Endothelial cell of umbilical vein (primary cell): ENCODE results near the gene NFATC1.

Experiments used
- EZH2 ChIP-seq: IDR thresholded peaks from 2 replicates; pipeline ENCODE4 v1.6.1; 2012; ENCODE audit warnings: borderline replicate concordance, low read depth, mild to moderate bottlenecking, moderate library complexity, low read length, inconsistent platforms; ENCODE audit not compliant: severe bottlenecking
- FOS ChIP-seq: IDR thresholded peaks from 2 replicates; pipeline ENCODE4 v1.6.1; 2011; ENCODE audit warnings: mild to moderate bottlenecking, low read length, moderate library complexity, borderline replicate concordance; ENCODE audit not compliant: insufficient read depth
- GATA2 ChIP-seq: IDR thresholded peaks from 2 replicates; pipeline ENCODE4 v1.7.0; 2011; ENCODE audit warnings: low read depth, mild to moderate bottlenecking, moderate library complexity, mixed read lengths, low read length; ENCODE audit not compliant: insufficient read length, insufficient read depth
- JUN ChIP-seq: IDR thresholded peaks from 2 replicates; pipeline ENCODE4 v1.6.1; 2011; ENCODE audit warnings: borderline replicate concordance, low read depth; ENCODE audit not compliant: insufficient read length, insufficient read depth
- POLR2A ChIP-seq: IDR thresholded peaks from 2 replicates; pipeline ENCODE4 v1.6.1; 2012; ENCODE audit warnings: low read depth, mild to moderate bottlenecking, control low read depth, low read length
- POLR2AphosphoS5 ChIP-seq: IDR thresholded peaks from 2 replicates; pipeline ENCODE4 v1.6.1; 2012; ENCODE audit warnings: low read depth, mild to moderate bottlenecking, control low read depth, low read length, moderate library complexity; ENCODE audit not compliant: insufficient read depth
- TF ChIP-seq, protein P1 (sequence below), 2 donors: IDR thresholded peaks; 1 replicate in 1 of 2; 2 replicates in 1 of 2; pipeline ENCODE4 v1.5.1; 2011; ENCODE audit warnings: low read length in 2 of 2, mild to moderate bottlenecking in 2 of 2, moderate library complexity in 2 of 2, control low read depth in 1 of 2, inconsistent platforms in 1 of 2, low read depth in 1 of 2; ENCODE audit not compliant: insufficient read depth in 1 of 2; ENCODE audit errors: extremely low read depth in 1 of 2
- TF ChIP-seq, protein P2 (sequence below): IDR thresholded peaks from 2 replicates; pipeline ENCODE4 v1.6.1; 2011; ENCODE audit not compliant: insufficient read depth, insufficient read length

DNA sequence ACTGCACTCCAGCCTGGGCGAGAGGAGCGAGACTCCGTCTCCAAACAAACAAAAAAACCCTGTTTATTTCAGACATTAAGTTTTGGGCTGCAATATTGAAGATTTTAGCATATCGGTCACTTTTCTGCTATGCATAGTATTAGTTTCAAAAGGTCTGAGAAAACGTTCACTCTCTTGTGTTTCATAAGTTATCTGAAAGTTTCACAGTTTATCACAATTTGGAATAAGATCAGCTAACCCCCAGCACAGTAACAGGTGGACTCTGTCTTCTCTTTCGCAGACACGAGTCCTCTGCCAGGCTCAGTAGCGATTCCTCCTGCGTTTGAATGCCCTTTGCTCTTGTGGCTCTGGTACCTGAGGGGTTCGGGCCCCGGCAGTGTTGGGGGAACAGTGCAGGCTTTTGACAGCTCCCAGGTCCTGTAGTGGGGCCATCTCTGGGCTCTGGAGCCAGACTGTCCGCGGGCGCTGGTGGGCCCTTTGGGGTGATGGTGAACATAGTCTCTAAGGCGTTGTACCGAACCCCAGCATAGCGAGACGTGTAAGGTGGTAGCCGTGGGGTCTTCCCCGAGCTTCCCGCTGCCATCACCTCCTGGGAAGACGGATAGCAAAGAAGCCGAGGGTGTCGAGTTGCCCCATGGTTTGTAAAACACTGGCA, 20.4 kb downstream of the NFATC1 start:
- no peak for TF ChIP-seq EZH2
- no peak for TF ChIP-seq POLR2AphosphoS5
- TF ChIP-seq, protein P1, sequence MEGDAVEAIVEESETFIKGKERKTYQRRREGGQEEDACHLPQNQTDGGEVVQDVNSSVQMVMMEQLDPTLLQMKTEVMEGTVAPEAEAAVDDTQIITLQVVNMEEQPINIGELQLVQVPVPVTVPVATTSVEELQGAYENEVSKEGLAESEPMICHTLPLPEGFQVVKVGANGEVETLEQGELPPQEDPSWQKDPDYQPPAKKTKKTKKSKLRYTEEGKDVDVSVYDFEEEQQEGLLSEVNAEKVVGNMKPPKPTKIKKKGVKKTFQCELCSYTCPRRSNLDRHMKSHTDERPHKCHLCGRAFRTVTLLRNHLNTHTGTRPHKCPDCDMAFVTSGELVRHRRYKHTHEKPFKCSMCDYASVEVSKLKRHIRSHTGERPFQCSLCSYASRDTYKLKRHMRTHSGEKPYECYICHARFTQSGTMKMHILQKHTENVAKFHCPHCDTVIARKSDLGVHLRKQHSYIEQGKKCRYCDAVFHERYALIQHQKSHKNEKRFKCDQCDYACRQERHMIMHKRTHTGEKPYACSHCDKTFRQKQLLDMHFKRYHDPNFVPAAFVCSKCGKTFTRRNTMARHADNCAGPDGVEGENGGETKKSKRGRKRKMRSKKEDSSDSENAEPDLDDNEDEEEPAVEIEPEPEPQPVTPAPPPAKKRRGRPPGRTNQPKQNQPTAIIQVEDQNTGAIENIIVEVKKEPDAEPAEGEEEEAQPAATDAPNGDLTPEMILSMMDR (IDR thresholded peaks at IDR 0.05; ENCODE audit: extremely low read depth in 1 of 2, insufficient read depth in 1 of 2, low read depth in 1 of 2, low read length in 2 of 2) = no peak
- TF ChIP-seq POLR2A = no peak
- TF ChIP-seq JUN = no peak
- TF ChIP-seq, protein P2, sequence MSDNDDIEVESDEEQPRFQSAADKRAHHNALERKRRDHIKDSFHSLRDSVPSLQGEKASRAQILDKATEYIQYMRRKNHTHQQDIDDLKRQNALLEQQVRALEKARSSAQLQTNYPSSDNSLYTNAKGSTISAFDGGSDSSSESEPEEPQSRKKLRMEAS = no peak
- TF ChIP-seq GATA2 = no peak
- no peak for TF ChIP-seq FOS
